Heart left ventricle (tissue), 13 donors: ENCODE measurements around the gene NMBR.
"Not testable (repeated sequence)": the region's sequence is repeated elsewhere in the genome, so short reads cannot be mapped to it uniquely, and the experiment has no call there.

Experiments
- CTCF ChIP-seq, 12 donors: fragments of 200-600 bp; sonication (generic) in 4 of 12; IDR thresholded peaks; one replicate each; pipeline versions ENCODE4 v1.5.0 to v1.8.0; 2018 to 2022; ENCODE audit warnings: antibody characterized with exemption in 12 of 12, mild to moderate bottlenecking in 5 of 12
- POLR2A ChIP-seq, 2 donors: fragments of 450-650 bp; IDR thresholded peaks; one replicate each; pipeline ENCODE4 v1.6.1; 2017; ENCODE audit warnings: antibody characterized with exemption in 2 of 2, mild to moderate bottlenecking in 2 of 2, moderate library complexity in 2 of 2
- donor health status: ischemic (EF 13 %, LVEDD 7.1; RV severe dilation, severe dysfunction).
- donor health status: DM: no; HTN: yes; CAD: no.
- donor health status: DM: no; HTN: no; CAD: no.
- donor health status: ischemic (EF 25% LVEDD 6.9; RV normal size, moderate dysfunction).
- donor health status: ischemic (EF 25% LVEDD 5.7; RV mildly dilated, moderate dysfunction).
- donor health status: ischemic (EF 35%, LVEDD 5.7; RV mildly dilated, moderate dysfunction).
- donor health status: nonischemic (EF 11% LVEDD 7.7; RV severe dilation, severe dysfunction).
- donor health status: DM: yes; HTN: yes; CAD: no.
- donor health status: PGD.
- donor health status: ischemic (EF 29% LVEDD 5.4; RV normal size, mild dysfunction).
- donor health status: nonischemic (EF 23%, LVEDD 6.1; RV moderate dilation, normal function).

DNA sequence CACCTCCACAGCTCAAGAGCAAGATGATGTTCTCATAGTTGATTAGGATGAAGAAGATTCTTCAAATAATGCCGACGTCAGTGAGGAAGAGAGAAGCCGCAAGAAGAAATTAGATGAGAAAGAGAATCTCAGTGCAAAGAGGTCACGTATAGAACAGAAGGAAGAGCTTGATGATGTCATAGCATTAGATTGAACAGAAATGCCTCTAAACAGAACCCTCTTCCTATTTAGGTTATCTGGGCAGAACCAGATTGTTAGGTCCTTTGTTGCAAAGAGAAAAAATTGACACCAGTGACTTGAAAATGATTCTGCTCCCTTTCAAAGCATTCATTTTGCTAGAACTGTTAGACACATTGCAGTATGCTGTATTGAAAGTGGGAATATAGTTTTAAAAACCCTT, 84.1 kb downstream of the NMBR start:
- not testable (repeated sequence) for TF ChIP-seq CTCF, POLR2A (IDR thresholded peaks at IDR 0.05)
